RPMI8226 (cell line): Measurements from ENCODE around the gene PIGQ.

Experiments used
- DNase-seq: peaks from one replicate; pipeline ENCODE4 v3.0.0-alpha.2; 2015

The PIGQ gene

GRCh38 chr16:534856-535445, 34.8 kb upstream of the PIGQ start:
- no peak for DNase-seq

- DNase-seq, result no peak
These were observed 34.0 kb upstream of the PIGQ start for GRCh38 chr16:535446-536405.

- DNase-seq, result no peak
These were observed 33.0 kb upstream of the PIGQ start for GRCh38 chr16:536746-537145.

- no peak for DNase-seq
These were observed 32.1 kb upstream of the PIGQ start for GRCh38 chr16:537415-538335.

- DNase-seq, result no peak
These were observed 29.8 kb upstream of the PIGQ start for GRCh38 chr16:539901-540530.

- DNase-seq, result no peak
These were observed 29.0 kb upstream of the PIGQ start for GRCh38 chr16:540645-541340.

- no peak for DNase-seq
These were observed 26.2 kb upstream of the PIGQ start for GRCh38 chr16:543301-544164.

- DNase-seq, result no peak
These were observed 25.3 kb upstream of the PIGQ start for GRCh38 chr16:544517-544916.

- no peak for DNase-seq
These were observed 22.6 kb upstream of the PIGQ start for GRCh38 chr16:546909-547770.

GRCh38 chr16:548586-548985, 21.2 kb upstream of the PIGQ start:
- no peak for DNase-seq

GRCh38 chr16:549544-550263, 20.1 kb upstream of the PIGQ start:
- DNase-seq, result no peak

GRCh38 chr16:551210-551609, 18.6 kb upstream of the PIGQ start:
- no peak for DNase-seq

- no peak for DNase-seq
These were observed 17.6 kb upstream of the PIGQ start for GRCh38 chr16:552171-552570.

GRCh38 chr16:553601-554296, 16.0 kb upstream of the PIGQ start:
- no peak for DNase-seq

- no peak for DNase-seq
These were observed 15.5 kb upstream of the PIGQ start for GRCh38 chr16:554297-554621.

- DNase-seq, result no peak
These were observed 15.0 kb upstream of the PIGQ start for GRCh38 chr16:554640-555365.

- DNase-seq, result no peak
These were observed 14.0 kb upstream of the PIGQ start for GRCh38 chr16:555528-556473.
